Nephron (organoid): ENCODE data around the gene PPP1R16B.

ENCODE experiments used
- H3K27ac Mint-ChIP-seq, 3 experiments: 2 replicates each; pipeline ENCODE4 v1.8.0; 2020; ENCODE audit warnings: mixed read lengths in 3 of 3, mild to moderate bottlenecking in 2 of 3, moderate library complexity in 1 of 3
- H3K27me3 Mint-ChIP-seq: 2 replicates; pipeline ENCODE4 v1.8.0; 2021; ENCODE audit warnings: low read depth, mild to moderate bottlenecking, moderate library complexity, mixed read lengths
- H3K36me3 Mint-ChIP-seq: 2 replicates; pipeline ENCODE4 v1.8.0; 2020; ENCODE audit warnings: low read depth, mixed read lengths
- H3K4me1 Mint-ChIP-seq: 2 replicates; pipeline ENCODE4 v1.8.0; 2020; ENCODE audit warnings: mixed read lengths
- H3K4me3 Mint-ChIP-seq, 3 experiments: 2 replicates each; pipeline ENCODE4 v1.8.0; 2020; ENCODE audit warnings: mild to moderate bottlenecking in 3 of 3, mixed read lengths in 3 of 3, moderate library complexity in 2 of 3
- H3K9me3 Mint-ChIP-seq: 2 replicates; pipeline ENCODE4 v1.8.0; 2020; ENCODE audit warnings: mixed read lengths
- TF ChIP-seq, protein P1 (sequence below), 3 experiments: fragments of 200-600 bp; sonication (generic); IDR thresholded peaks; one replicate each; pipeline ENCODE4 v1.5.0; 2021; ENCODE audit warnings: antibody characterized with exemption in 3 of 3; ENCODE audit not compliant: unreplicated experiment in 3 of 3

PPP1R16B gene

DNA sequence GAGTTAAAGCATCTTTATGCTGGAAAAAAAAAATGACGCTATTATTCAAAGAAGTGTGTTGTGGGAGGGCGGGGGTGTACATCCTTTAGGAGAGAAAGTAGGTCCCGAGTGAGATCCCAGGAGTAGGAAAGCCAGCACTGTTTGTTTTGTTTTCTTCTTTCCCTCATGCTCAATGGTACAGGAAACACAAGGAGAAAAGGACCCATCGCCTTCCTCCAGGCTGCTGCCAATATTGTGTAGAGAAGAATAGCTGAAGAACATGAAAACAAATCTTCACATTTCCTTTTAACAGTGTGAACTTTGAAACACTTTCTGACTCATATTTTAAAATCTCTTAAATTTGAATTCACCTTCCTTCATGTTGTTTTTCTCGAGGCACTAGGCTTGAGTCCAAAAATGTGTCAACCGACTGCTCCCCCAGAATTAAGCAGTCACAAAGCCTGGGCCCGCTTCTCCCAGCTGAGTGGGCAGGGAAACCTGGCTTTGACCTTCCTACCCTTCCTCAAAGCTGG, 22.3 kb downstream of the PPP1R16B start:
- peaks cover 21% of the 10 kb centered on the region for H3K4me1 Mint-ChIP-seq
- H3K4me3 Mint-ChIP-seq = peak overlapping the region in 1 of 3 experiments; percentile 51
- TF ChIP-seq, protein P1, sequence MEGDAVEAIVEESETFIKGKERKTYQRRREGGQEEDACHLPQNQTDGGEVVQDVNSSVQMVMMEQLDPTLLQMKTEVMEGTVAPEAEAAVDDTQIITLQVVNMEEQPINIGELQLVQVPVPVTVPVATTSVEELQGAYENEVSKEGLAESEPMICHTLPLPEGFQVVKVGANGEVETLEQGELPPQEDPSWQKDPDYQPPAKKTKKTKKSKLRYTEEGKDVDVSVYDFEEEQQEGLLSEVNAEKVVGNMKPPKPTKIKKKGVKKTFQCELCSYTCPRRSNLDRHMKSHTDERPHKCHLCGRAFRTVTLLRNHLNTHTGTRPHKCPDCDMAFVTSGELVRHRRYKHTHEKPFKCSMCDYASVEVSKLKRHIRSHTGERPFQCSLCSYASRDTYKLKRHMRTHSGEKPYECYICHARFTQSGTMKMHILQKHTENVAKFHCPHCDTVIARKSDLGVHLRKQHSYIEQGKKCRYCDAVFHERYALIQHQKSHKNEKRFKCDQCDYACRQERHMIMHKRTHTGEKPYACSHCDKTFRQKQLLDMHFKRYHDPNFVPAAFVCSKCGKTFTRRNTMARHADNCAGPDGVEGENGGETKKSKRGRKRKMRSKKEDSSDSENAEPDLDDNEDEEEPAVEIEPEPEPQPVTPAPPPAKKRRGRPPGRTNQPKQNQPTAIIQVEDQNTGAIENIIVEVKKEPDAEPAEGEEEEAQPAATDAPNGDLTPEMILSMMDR (IDR thresholded peaks at IDR 0.05; ENCODE audit: unreplicated experiment in 3 of 3) = no peak
- no peaks in the 10 kb centered on the region for H3K36me3 Mint-ChIP-seq
- H3K27me3 Mint-ChIP-seq = peaks cover 62% of the 10 kb centered on the region
- no peak overlapping the region for H3K27ac Mint-ChIP-seq
- no peaks in the 10 kb centered on the region for H3K9me3 Mint-ChIP-seq

DNA sequence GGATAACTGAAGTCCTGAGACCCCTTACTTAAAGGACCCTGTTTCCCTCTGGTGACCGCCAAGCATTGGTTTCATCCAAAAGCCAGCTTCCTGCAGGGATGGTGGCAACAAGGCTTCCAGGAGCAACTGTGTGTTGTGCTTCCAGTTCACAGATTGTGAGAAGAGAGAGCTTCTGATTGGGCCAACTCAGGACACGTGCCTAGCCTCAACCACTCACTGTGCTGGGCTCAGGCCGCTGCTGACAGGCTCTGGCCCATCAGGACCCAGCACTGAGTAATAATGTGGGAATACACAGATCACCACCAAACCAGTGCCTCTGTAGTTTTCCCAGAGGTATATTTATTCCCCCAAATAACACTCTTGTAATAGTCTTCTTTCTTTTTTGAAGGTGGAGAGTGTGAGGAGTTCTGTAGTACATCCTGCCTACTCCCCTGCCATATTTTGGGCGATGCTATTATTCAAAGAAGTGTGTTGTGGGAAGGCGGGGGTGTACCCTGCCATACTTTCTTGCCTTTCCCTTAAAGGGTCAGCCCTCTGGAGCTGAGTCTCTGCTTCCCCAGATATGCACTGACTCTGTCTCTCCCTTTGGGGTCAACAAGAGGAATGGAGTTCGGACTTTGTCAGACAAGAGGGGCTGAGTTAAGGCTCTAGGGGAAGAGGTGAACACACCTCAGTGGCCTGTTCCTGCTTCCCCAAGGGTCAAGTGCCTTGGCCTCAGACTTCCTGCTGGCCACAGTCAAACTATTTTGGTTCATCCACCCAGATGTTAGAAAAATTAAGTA, 23.2 kb downstream of the PPP1R16B start:
- H3K27me3 Mint-ChIP-seq = peaks cover 61% of the 10 kb centered on the region
- peaks cover 21% of the 10 kb centered on the region for H3K4me1 Mint-ChIP-seq

DNA sequence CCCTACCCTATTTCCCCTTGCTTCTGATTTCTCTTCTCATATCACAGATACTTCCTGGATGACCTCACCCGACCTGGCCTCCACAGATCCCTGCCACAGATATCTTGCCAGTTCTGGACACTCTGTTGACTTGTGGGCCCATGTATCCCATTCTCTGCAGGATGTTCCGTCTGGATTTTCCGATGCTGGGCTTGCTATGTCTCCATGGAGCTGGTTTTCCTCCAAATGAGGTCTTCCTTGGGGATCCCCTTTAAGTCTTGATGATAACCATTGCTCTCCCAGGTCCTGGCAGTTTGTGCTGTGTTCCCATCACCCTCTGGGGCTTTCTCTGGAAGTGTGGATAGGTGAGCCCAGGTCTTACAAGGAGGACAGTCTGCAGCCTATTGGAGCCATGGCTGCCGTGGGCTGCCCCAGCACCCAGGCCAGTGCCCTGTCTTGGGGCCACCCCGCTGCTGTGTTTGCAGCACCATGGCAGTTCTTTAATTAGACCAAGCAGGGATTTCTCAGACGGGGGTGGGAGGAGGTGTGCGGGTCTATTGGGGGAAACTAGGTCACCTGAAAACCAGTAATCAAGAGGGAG, 23.9 kb downstream of the PPP1R16B start:
- TF ChIP-seq, protein P1 (IDR thresholded peaks at IDR 0.05; ENCODE audit: unreplicated experiment in 3 of 3) = no peak
- H3K4me1 Mint-ChIP-seq = peaks cover 21% of the 10 kb centered on the region

More for the DNA sequence above, 23.2 kb downstream of the PPP1R16B start:
- H3K9me3 Mint-ChIP-seq = no peaks in the 10 kb centered on the region
- H3K4me3 Mint-ChIP-seq = no peak overlapping the region
- TF ChIP-seq, protein P1 (IDR thresholded peaks at IDR 0.05; ENCODE audit: unreplicated experiment in 3 of 3) = no peak
- H3K27ac Mint-ChIP-seq = no peak overlapping the region
- H3K36me3 Mint-ChIP-seq = no peaks in the 10 kb centered on the region

DNA sequence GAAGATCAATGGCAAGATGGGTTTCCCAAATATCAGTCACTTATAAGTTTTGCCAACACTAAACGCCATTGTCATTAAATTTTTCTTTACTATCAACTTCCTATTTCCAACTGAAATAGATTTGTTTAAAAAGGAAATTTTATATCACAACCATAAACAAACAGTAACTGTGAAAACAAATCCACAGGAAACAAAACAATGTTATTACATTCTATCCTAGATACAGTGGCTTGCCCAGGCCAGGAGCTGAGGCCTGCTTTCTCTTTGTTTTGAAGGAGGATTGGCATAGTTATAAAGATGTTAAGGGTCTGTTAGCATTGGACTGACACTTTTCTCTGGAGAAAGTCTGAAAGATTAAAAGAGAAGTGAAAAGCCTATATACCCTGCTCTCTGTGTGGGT, 24.9 kb downstream of the PPP1R16B start:
- no peaks in the 10 kb centered on the region for H3K36me3 Mint-ChIP-seq
- no peaks in the 10 kb centered on the region for H3K9me3 Mint-ChIP-seq
- H3K27ac Mint-ChIP-seq = no peak overlapping the region

More for the DNA sequence above, 23.9 kb downstream of the PPP1R16B start:
- Mint-ChIP-seq H3K9me3 (no peaks in the 10 kb centered on the region), H3K4me3 (no peak overlapping the region), H3K27me3 (peaks cover 54% of the 10 kb centered on the region), H3K27ac (no peak overlapping the region), H3K36me3 (no peaks in the 10 kb centered on the region)

DNA sequence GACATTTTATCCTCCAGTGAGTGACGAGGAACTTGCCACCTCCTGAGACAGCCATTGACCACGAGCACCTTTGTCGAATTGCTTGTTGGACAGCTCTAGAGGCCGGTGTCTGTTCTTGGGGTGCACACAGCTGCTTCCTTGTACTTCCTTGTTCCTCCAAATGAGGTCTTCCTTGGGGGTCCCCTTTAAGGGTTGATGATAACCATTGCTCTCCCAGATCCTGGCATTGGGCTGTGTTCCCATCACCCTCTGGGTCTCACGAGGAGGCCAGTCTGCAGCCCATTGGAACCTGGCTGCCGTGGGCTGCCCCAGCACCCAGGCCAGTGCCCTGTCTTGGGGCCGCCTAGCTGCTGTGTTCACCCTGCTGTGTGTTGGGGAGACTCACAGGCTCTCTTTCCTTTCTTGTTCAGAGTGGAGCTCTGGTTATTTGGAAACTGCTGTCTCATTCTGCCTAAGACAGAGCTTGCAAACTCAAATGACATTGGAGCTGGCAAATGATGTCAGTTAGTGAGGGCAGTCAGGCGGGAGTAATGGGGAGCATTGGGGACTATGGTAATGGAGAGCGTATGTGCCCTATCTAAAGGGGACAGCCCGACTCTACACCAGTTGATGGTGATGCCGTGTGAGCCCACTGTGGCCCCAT, 25.7 kb downstream of the PPP1R16B start:
- Mint-ChIP-seq H3K4me1 (peaks cover 16% of the 10 kb centered on the region), H3K9me3 (no peaks in the 10 kb centered on the region)

More for the DNA sequence above, 24.9 kb downstream of the PPP1R16B start:
- Mint-ChIP-seq H3K4me3 (no peak overlapping the region), H3K4me1 (peaks cover 21% of the 10 kb centered on the region), H3K27me3 (peaks cover 46% of the 10 kb centered on the region)
- TF ChIP-seq, protein P1 (IDR thresholded peaks at IDR 0.05; ENCODE audit: unreplicated experiment in 3 of 3) = no peak

More for the DNA sequence above, 25.7 kb downstream of the PPP1R16B start:
- H3K27ac Mint-ChIP-seq = no peak overlapping the region
- H3K4me3 Mint-ChIP-seq = peak overlapping the region in 1 of 3 experiments; percentile 17
- H3K36me3 Mint-ChIP-seq = no peaks in the 10 kb centered on the region
- TF ChIP-seq, protein P1 (IDR thresholded peaks at IDR 0.05; ENCODE audit: unreplicated experiment in 3 of 3) = no peak
- H3K27me3 Mint-ChIP-seq = peaks cover 40% of the 10 kb centered on the region
